ENCODE data around the gene KRTAP4-9.
"Not testable (repeated sequence)": the region's sequence is repeated elsewhere in the genome, so short reads cannot be mapped to it uniquely, and the experiment has no call there.

The KRTAP4-9 gene

DNA sequence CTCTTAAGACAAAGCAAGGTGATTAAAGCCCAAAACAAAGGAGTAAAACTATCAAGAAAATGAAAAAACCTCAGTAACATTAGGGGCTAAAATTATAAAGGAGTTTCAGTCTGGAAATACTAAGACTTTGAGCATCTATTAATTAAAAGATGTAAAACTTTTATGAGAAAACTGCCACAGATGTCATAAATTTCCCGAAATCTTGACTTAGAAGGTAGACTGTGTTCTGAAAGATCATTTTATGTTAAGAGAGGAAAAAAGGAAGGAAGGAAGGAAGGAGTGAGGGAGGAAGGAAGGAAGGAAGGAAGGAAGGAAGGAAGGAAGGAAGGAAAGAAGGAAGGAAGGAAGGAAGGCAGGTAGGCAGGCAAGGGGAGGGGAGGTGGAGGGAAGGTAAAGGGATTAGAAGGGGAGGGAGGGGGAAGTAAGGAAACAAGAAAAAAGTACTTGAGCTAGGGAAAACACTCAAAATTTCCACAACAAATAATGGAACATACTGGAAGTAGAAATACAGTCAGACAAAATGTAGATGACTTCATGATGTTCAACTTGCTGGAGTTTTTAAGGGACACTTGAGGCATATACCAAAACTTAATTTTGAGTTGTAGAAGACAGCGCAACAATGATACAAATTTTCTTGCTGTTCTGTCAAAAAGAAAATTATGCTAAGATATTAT lies 42.5 kb downstream of the KRTAP4-9 start:
- Histone ChIP-seq H3F3A (ENCODE audit: insufficient read depth, low read length) (no peaks in the 10 kb centered on the region), H3K9ac (ENCODE audit: low read length) (no peak overlapping the region), H4K20me1 (ENCODE audit: insufficient read depth, low read length) (no peaks in the 10 kb centered on the region), H3K27ac (ENCODE audit: low read length) (no peak overlapping the region), H3K9me2 (replicated peaks; ENCODE audit: insufficient read depth, low read length) (no peaks in the 10 kb centered on the region), H3K4me3 (ENCODE audit: low read length) (no peak overlapping the region), H3K9me3 (replicated peaks; ENCODE audit: insufficient read depth, low read length) (no peaks in the 10 kb centered on the region), H3K79me2 (ENCODE audit: low read length) (no peaks in the 10 kb centered on the region), H3K4me1 (ENCODE audit: low read length) (no peaks in the 10 kb centered on the region), H3K27me3 (replicated peaks; ENCODE audit: insufficient read depth, low read length) (no peaks in the 10 kb centered on the region), H3K36me3 (replicated peaks; ENCODE audit: insufficient read depth, low read length) (no peaks in the 10 kb centered on the region), H3K4me2 (ENCODE audit: low read depth, low read length) (no peak overlapping the region), H2AFZ (ENCODE audit: low read length) (no peak overlapping the region)
- TF ChIP-seq EZH2 (optimal IDR thresholded peaks at IDR 0.05; ENCODE audit: low read depth, low read length) (no peak), EZH2phosphoT487 (IDR thresholded peaks at IDR 0.05; ENCODE audit: low read length) (no peak)
- TF ChIP-seq, protein P1, sequence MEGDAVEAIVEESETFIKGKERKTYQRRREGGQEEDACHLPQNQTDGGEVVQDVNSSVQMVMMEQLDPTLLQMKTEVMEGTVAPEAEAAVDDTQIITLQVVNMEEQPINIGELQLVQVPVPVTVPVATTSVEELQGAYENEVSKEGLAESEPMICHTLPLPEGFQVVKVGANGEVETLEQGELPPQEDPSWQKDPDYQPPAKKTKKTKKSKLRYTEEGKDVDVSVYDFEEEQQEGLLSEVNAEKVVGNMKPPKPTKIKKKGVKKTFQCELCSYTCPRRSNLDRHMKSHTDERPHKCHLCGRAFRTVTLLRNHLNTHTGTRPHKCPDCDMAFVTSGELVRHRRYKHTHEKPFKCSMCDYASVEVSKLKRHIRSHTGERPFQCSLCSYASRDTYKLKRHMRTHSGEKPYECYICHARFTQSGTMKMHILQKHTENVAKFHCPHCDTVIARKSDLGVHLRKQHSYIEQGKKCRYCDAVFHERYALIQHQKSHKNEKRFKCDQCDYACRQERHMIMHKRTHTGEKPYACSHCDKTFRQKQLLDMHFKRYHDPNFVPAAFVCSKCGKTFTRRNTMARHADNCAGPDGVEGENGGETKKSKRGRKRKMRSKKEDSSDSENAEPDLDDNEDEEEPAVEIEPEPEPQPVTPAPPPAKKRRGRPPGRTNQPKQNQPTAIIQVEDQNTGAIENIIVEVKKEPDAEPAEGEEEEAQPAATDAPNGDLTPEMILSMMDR (IDR thresholded peaks at IDR 0.05; ENCODE audit: low read length) = no peak
- no peak for DNase-seq

DNA sequence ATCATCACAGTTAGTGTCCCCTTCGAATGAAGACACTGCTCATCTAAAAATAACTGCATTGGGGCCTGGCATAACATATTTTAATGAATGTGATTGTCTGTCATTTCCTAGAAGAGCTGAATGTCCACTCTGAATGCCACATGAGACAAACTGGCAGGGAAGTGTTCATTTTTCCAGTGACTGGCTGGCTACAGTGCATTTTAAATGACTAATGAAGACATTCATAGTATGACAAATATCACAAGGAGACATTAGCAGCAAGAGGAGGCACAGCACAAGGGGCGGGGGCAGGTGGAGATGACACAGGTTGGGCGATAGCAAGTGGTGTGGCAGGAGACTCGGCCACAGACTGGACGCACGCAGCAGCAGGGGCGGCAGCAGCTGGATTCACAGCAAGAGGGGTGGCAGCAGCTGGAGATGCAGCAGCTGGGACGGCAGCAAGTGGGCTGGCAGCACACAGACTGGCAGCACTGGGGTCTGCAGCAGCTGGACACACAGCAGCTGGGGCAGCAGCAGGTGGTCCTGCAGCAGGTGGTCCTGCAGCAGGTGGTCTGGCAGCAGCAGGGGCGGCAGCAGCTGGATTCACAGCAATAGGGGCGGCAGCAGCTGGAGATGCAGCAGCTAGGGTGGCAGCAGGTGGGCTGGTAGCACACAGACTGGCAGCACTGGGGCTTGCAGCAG lies 43.9 kb downstream of the KRTAP4-9 start:
- H3K4me3 ChIP-seq (ENCODE audit: low read length); H3K27ac ChIP-seq (ENCODE audit: low read length); H3F3A ChIP-seq (ENCODE audit: insufficient read depth, low read length); H2AFZ ChIP-seq (ENCODE audit: low read length); DNase-seq; H3K9me3 ChIP-seq (replicated peaks; ENCODE audit: insufficient read depth, low read length); H3K4me2 ChIP-seq (ENCODE audit: low read depth, low read length); H3K27me3 ChIP-seq (replicated peaks; ENCODE audit: insufficient read depth, low read length); H3K4me1 ChIP-seq (ENCODE audit: low read length); H3K79me2 ChIP-seq (ENCODE audit: low read length); H4K20me1 ChIP-seq (ENCODE audit: insufficient read depth, low read length); H3K9ac ChIP-seq (ENCODE audit: low read length); H3K36me3 ChIP-seq (replicated peaks; ENCODE audit: insufficient read depth, low read length); H3K9me2 ChIP-seq (replicated peaks; ENCODE audit: insufficient read depth, low read length): not testable (repeated sequence)

DNA sequence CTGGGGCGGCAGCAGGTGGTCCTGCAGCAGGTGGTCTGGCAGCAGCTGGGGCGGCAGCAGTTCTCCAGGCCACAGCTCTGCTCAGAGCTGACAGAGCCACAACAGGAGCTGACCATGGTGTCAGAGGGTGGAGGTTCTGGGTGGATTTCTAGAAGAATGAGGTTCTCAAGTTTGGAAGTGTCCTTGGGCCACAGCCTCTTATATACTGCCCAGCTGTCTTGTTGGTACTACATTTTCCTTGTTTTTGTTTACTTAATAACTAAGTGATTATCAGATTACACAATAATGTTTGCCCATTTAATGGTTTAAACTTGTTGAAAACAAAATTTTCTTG lies 44.4 kb downstream of the KRTAP4-9 start, which contains the start of gene KRTAP4-5:
Gene KRTAP4-5, minus strand, starts transcription at position 174 of the 334 bp plus-strand sequence. Its CDS starts 58 bp downstream, at position 116.
- TF ChIP-seq EZH2 (optimal IDR thresholded peaks at IDR 0.05; ENCODE audit: low read depth, low read length) (no peak), EZH2phosphoT487 (IDR thresholded peaks at IDR 0.05; ENCODE audit: low read length) (no peak)
- TF ChIP-seq, protein P1 (IDR thresholded peaks at IDR 0.05; ENCODE audit: low read length) = no peak
- no peak within 1 kb of the TSS for H3K9ac ChIP-seq (ENCODE audit: low read length)
- no peaks in the 10 kb centered on the region for H3K4me1 ChIP-seq (ENCODE audit: low read length)
- DNase-seq = no peak
- H4K20me1 ChIP-seq (ENCODE audit: insufficient read depth, low read length) = no peaks in the 10 kb centered on the region
- H3K27ac ChIP-seq (ENCODE audit: low read length) = no peak within 1 kb of the TSS
- no peak within 1 kb of the TSS for H3K4me3 ChIP-seq (ENCODE audit: low read length)
- H3K9me2 ChIP-seq (replicated peaks; ENCODE audit: insufficient read depth, low read length) = no peaks in the 10 kb centered on the region
- H2AFZ ChIP-seq (ENCODE audit: low read length) = no peak within 1 kb of the TSS
- no peaks in the 10 kb centered on the region for H3K9me3 ChIP-seq (replicated peaks; ENCODE audit: insufficient read depth, low read length)
- H3K27me3 ChIP-seq (replicated peaks; ENCODE audit: insufficient read depth, low read length) = no peaks in the 10 kb centered on the region
- H3K36me3 ChIP-seq (replicated peaks; ENCODE audit: insufficient read depth, low read length) = no peaks in the 10 kb centered on the region
- no peaks in the 10 kb centered on the region for H3K79me2 ChIP-seq (ENCODE audit: low read length)
- no peaks in the 10 kb centered on the region for H3F3A ChIP-seq (ENCODE audit: insufficient read depth, low read length)
- H3K4me2 ChIP-seq (ENCODE audit: low read depth, low read length) = no peak within 1 kb of the TSS

DNA sequence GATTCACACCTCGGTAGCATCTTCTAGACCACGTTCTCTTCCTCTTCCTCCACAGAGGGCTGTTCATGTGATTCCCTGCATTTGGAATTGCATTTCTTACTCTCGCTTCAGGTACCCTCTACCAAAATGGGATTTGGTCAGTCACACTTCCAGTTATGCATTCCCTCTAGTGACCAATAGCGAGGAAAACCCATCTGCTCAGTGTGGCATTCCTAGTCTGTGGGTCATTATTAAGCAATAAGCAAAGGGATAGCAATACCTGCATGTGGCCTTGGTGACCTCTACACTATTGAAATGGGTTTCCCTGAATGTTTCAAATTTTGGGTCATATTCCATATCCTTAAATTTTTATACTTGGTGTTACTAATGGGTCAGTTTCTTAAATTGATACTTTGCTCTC lies 44.8 kb downstream of the KRTAP4-9 start:
- DNase-seq = no peak
- Histone ChIP-seq H3K9ac (ENCODE audit: low read length) (no peak overlapping the region), H4K20me1 (ENCODE audit: insufficient read depth, low read length) (no peaks in the 10 kb centered on the region), H3K27me3 (replicated peaks; ENCODE audit: insufficient read depth, low read length) (no peaks in the 10 kb centered on the region), H3K79me2 (ENCODE audit: low read length) (no peaks in the 10 kb centered on the region), H3K4me3 (ENCODE audit: low read length) (no peak overlapping the region), H3K27ac (ENCODE audit: low read length) (no peak overlapping the region), H3K9me2 (replicated peaks; ENCODE audit: insufficient read depth, low read length) (no peaks in the 10 kb centered on the region), H2AFZ (ENCODE audit: low read length) (no peak overlapping the region), H3K9me3 (replicated peaks; ENCODE audit: insufficient read depth, low read length) (no peaks in the 10 kb centered on the region), H3K4me1 (ENCODE audit: low read length) (no peaks in the 10 kb centered on the region), H3F3A (ENCODE audit: insufficient read depth, low read length) (no peaks in the 10 kb centered on the region), H3K4me2 (ENCODE audit: low read depth, low read length) (no peak overlapping the region), H3K36me3 (replicated peaks; ENCODE audit: insufficient read depth, low read length) (no peaks in the 10 kb centered on the region)
- TF ChIP-seq EZH2 (optimal IDR thresholded peaks at IDR 0.05; ENCODE audit: low read depth, low read length) = no peak
- TF ChIP-seq, protein P1 (IDR thresholded peaks at IDR 0.05; ENCODE audit: low read length) = no peak
- no peak for TF ChIP-seq EZH2phosphoT487 (IDR thresholded peaks at IDR 0.05; ENCODE audit: low read length)

Measured in MM.1S (cell line).